GM23338 (cell line): Measurements from ENCODE around the gene DYNC2H1. TPM values are rescaled to one million over a fixed set of nuclear protein-coding genes. Genes with fewer than 3 reads are reported as not detected.
A peak's percentile ranks its signal among the peaks of the same experiment; 100 is the strongest.

Source experiments
- ATAC-seq: fragments of 200-7000 bp; cut with Tn5 transposase; 3 replicates; pipeline ENCODE4 v1.9.1; 2020
- DNase-seq: peaks from one replicate; pipeline ENCODE4 v3.0.0-alpha.2; 2015; ENCODE audit warnings: low spot score
- H2AFZ ChIP-seq: fragments of 200-600 bp; sonication (generic); 2 replicates; pipeline ENCODE4 v1.8.0; 2016; ENCODE audit warnings: antibody characterized with exemption, mild to moderate bottlenecking, moderate library complexity
- H3F3A ChIP-seq: fragments of 200-600 bp; sonication (generic); replicated peaks from 2 replicates; pipeline ENCODE4 v1.8.0; 2017; ENCODE audit warnings: antibody characterized with exemption, mixed run types, low read depth
- H3K27ac ChIP-seq: fragments of 200-600 bp; sonication (generic); 2 replicates; pipeline ENCODE4 v1.6.1; 2016; ENCODE audit warnings: low read depth
- H3K27me3 ChIP-seq: fragments of 200-600 bp; sonication (generic); 2 replicates; pipeline ENCODE4 v1.8.0; 2016; ENCODE audit warnings: mild to moderate bottlenecking, mixed run types, moderate library complexity; ENCODE audit not compliant: insufficient read depth
- H3K36me3 ChIP-seq: fragments of 200-600 bp; sonication (generic); 2 replicates; pipeline ENCODE4 v1.8.0; 2016; ENCODE audit warnings: mild to moderate bottlenecking; ENCODE audit not compliant: insufficient read depth
- H3K4me1 ChIP-seq: fragments of 200-600 bp; sonication (generic); 2 replicates; pipeline ENCODE4 v1.8.0; 2016; ENCODE audit warnings: mild to moderate bottlenecking, moderate library complexity; ENCODE audit not compliant: insufficient read depth
- H3K4me2 ChIP-seq: fragments of 200-600 bp; sonication (generic); 2 replicates; pipeline ENCODE4 v1.7.1; 2017; ENCODE audit warnings: mixed run types
- H3K4me3 ChIP-seq: fragments of 200-600 bp; sonication (generic); 2 replicates; pipeline ENCODE4 v1.6.1; 2016; ENCODE audit warnings: mixed run types
- H3K79me2 ChIP-seq: fragments of 200-600 bp; sonication (generic); replicated peaks from 2 replicates; pipeline ENCODE4 v1.8.0; 2017; ENCODE audit warnings: mild to moderate bottlenecking; ENCODE audit not compliant: insufficient read depth
- H3K9me2 ChIP-seq: fragments of 200-600 bp; sonication (generic); 2 replicates; pipeline ENCODE4 v1.8.0; 2017; ENCODE audit not compliant: insufficient read depth
- H4K20me1 ChIP-seq: fragments of 200-600 bp; sonication (generic); replicated peaks from 2 replicates; pipeline ENCODE4 v1.8.0; 2017; ENCODE audit warnings: mild to moderate bottlenecking; ENCODE audit not compliant: insufficient read depth
- H3K27ac Mint-ChIP-seq: 2 replicates; pipeline ENCODE4 v1.8.0; 2020; ENCODE audit warnings: inconsistent platforms, mild to moderate bottlenecking, moderate library complexity, mixed read lengths
- H3K27me3 Mint-ChIP-seq: 3 replicates; pipeline ENCODE4 v1.8.0; 2022; ENCODE audit warnings: low read depth, mild to moderate bottlenecking, moderate library complexity, mixed read lengths, inconsistent platforms; ENCODE audit not compliant: insufficient read depth, poor library complexity
- H3K36me3 Mint-ChIP-seq: 3 replicates; pipeline ENCODE4 v1.8.0; 2021; ENCODE audit warnings: low read depth, mild to moderate bottlenecking, inconsistent platforms, moderate library complexity, mixed read lengths
- H3K4me1 Mint-ChIP-seq: 3 replicates; pipeline ENCODE4 v1.8.0; 2020; ENCODE audit warnings: mild to moderate bottlenecking, inconsistent platforms, mixed read lengths
- H3K4me3 Mint-ChIP-seq: 3 replicates; pipeline ENCODE4 v1.8.0; 2021; ENCODE audit warnings: moderate library complexity, mild to moderate bottlenecking, inconsistent platforms, mixed read lengths
- H3K9me3 Mint-ChIP-seq: 3 replicates; pipeline ENCODE4 v1.8.0; 2020; ENCODE audit warnings: moderate library complexity, mild to moderate bottlenecking, inconsistent platforms, mixed read lengths
- CREB1 ChIP-seq: fragments of 250-450 bp; sonication (Bioruptor Pico); IDR thresholded peaks from 2 replicates; pipeline ENCODE4 v1.5.0; 2020; ENCODE audit warnings: low read depth, mild to moderate bottlenecking, moderate library complexity
- EZH2 ChIP-seq: fragments of 200-600 bp; sonication (generic); IDR thresholded peaks from one replicate; pipeline ENCODE4 v1.8.0; 2017; ENCODE audit warnings: antibody characterized with exemption, mild to moderate bottlenecking, low read depth; ENCODE audit not compliant: unreplicated experiment
- EZH2phosphoT487 ChIP-seq: fragments of 200-600 bp; sonication (generic); IDR thresholded peaks from one replicate; pipeline ENCODE4 v1.8.1; 2018; ENCODE audit warnings: antibody characterized with exemption; ENCODE audit not compliant: unreplicated experiment
- JUNB ChIP-seq: IDR thresholded peaks from one replicate; pipeline ENCODE4 v1.6.1; 2016; ENCODE audit warnings: antibody characterized with exemption; ENCODE audit not compliant: unreplicated experiment
- NANOG ChIP-seq: IDR thresholded peaks from 2 replicates; pipeline ENCODE4 v1.6.1; 2016; ENCODE audit warnings: antibody characterized with exemption, borderline replicate concordance
- POLR2AphosphoS5 ChIP-seq: IDR thresholded peaks from 2 replicates; pipeline ENCODE4 v1.6.1; 2016; ENCODE audit warnings: antibody characterized with exemption, low read depth
- STAT1 ChIP-seq: IDR thresholded peaks from one replicate; pipeline ENCODE4 v1.6.1; 2016; ENCODE audit warnings: antibody characterized with exemption; ENCODE audit not compliant: unreplicated experiment
- ZNF114 ChIP-seq: fragments of 250-450 bp; sonication (Bioruptor Pico); IDR thresholded peaks from 2 replicates; pipeline ENCODE4 v1.5.0; 2020; ENCODE audit warnings: mild to moderate bottlenecking, moderate library complexity
- ZNF331 ChIP-seq: fragments of 250-450 bp; sonication (Bioruptor Pico); IDR thresholded peaks from 2 replicates; pipeline ENCODE4 v1.5.0; 2020; ENCODE audit warnings: low read depth, mild to moderate bottlenecking, moderate library complexity
- polyA plus RNA-seq: library from polyadenylated mRNA; unstranded; fragments of >200 nt; fragmentation: Nextera tagmentation; extraction: Ambion mirVana; gene quantifications from 2 replicates; pipeline ENCODE4 v1.2.1, GENCODE V29; 2016
- total RNA-seq: library from RNA; depleted of rRNA; stranded (reverse); fragments of >200 nt; shearing (Covaris generic); gene quantifications from 2 replicates; pipeline ENCODE4 v1.2.3, GENCODE V29; 2014
- TF ChIP-seq, protein P1 (sequence below): IDR thresholded peaks from 2 replicates; pipeline ENCODE4 v1.6.1; 2016; ENCODE audit warnings: antibody characterized with exemption
- TF ChIP-seq, protein P2 (sequence below): fragments of 250-450 bp; sonication (Bioruptor Pico); IDR thresholded peaks from 2 replicates; pipeline ENCODE4 v1.5.0; 2020; ENCODE audit warnings: mild to moderate bottlenecking, moderate library complexity
- TF ChIP-seq, protein P3 (sequence below), 2 experiments: fragments of 200-600 bp in 1 of 2; sonication (generic) in 1 of 2; conservative IDR thresholded peaks; 2 replicates each; pipeline versions ENCODE4 v1.5.1 to v1.6.1; 2016 to 2017; ENCODE audit warnings: antibody characterized with exemption in 2 of 2, low read depth in 2 of 2, mild to moderate bottlenecking in 2 of 2, moderate library complexity in 1 of 2

The DYNC2H1 gene
- total and polyA plus RNA-seq, 2 experiments from 2014 or later = 19.3 to 22.5 TPM

DNA sequence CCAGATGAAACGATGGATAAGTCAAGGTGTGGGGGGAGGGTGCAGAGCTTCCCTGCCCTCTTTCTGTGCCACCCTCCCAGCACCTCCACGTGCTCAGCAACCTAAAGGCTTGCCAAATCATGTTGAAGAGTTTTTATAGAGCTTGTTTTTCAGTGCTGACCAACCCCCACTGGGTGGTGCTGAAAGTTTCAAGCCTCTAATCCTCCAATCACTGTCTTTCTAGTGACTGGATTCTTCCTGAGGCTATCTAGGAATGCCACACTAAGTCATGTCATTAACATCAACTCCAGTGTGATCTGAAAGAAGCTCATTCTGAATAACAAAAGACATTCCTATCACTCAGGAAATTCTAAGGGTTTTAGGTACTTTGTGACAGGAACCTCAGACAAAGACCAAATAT lies 382.6 kb downstream of the DYNC2H1 start:
- no peak overlapping the region for H2AFZ ChIP-seq
- H3K27ac Mint-ChIP-seq = peak overlapping the region; percentile 58; the same call in 1 of the 2 replicates
- peaks cover 9% of the 10 kb centered on the region; the same call in 1 of the 2 replicates for H3K9me2 ChIP-seq
- peaks cover 50% of the 10 kb centered on the region for H3K9me3 Mint-ChIP-seq
- DNase-seq (peak; percentile 83), ATAC-seq (peak; percentile 60)
- no peak overlapping the region for H3K4me2 ChIP-seq
- H3K27ac ChIP-seq = no peak overlapping the region
- no peaks in the 10 kb centered on the region for H3K27me3 ChIP-seq
- no peaks in the 10 kb centered on the region for H3K27me3 Mint-ChIP-seq
- H3K79me2 ChIP-seq = no peaks in the 10 kb centered on the region
- H4K20me1 ChIP-seq = no peaks in the 10 kb centered on the region
- no peaks in the 10 kb centered on the region for H3F3A ChIP-seq
- no peak overlapping the region for H3K4me3 ChIP-seq
- H3K36me3 Mint-ChIP-seq = peaks cover 43% of the 10 kb centered on the region
- no peak overlapping the region for H3K4me3 Mint-ChIP-seq
- H3K4me1 Mint-ChIP-seq = peaks cover 11% of the 10 kb centered on the region
- H3K36me3 ChIP-seq = peaks cover 5% of the 10 kb centered on the region; the same call in 1 of the 2 replicates
- no peak for TF ChIP-seq POLR2AphosphoS5
- TF ChIP-seq EZH2 = no peak
- TF ChIP-seq, protein P1, sequence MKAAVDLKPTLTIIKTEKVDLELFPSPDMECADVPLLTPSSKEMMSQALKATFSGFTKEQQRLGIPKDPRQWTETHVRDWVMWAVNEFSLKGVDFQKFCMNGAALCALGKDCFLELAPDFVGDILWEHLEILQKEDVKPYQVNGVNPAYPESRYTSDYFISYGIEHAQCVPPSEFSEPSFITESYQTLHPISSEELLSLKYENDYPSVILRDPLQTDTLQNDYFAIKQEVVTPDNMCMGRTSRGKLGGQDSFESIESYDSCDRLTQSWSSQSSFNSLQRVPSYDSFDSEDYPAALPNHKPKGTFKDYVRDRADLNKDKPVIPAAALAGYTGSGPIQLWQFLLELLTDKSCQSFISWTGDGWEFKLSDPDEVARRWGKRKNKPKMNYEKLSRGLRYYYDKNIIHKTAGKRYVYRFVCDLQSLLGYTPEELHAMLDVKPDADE = no peak
- 0 out of 2 replicates have a peak, but pooled peaks have one; percentile 9 for TF ChIP-seq CREB1 (CRISPR knock-in tag)
- no peak for TF ChIP-seq EZH2phosphoT487
- no peak for TF ChIP-seq STAT1
- TF ChIP-seq NANOG = peak; percentile 36; the same call in 1 of the 2 replicates
- TF ChIP-seq JUNB = no peak
- no peak for TF ChIP-seq ZNF331
- peaks cover 4% of the 10 kb centered on the region; the same call in 1 of the 2 replicates for H3K4me1 ChIP-seq

DNA sequence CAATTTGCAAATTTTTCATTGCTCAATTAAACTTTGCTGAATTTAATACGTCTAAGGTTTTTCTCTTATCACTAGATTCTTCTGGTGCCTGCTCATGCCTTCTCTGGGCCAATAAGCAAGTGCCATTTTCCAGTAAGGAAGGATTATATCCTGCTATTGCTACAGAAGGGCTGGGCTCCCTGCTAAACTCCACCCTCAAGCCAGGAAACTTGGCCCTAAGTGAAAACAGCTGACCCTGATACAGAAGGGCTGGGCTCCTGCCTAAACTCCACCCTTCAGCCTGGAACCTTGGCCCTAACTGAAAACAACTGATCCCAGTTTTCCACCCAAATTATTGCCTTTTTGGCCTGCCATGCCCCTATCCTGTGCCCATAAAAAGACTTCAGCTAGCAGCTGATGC lies 385.3 kb downstream of the DYNC2H1 start:
- DNase-seq = no peak
- Histone ChIP-seq H3K4me3 (no peak overlapping the region), H3K9me2 (0 out of 2 replicates have a peak, but pooled peaks cover 3% of the 10 kb centered on the region), H3K36me3 (peaks cover 2% of the 10 kb centered on the region; the same call in 1 of the 2 replicates), H4K20me1 (no peaks in the 10 kb centered on the region), H3F3A (no peaks in the 10 kb centered on the region), H3K4me1 (peaks cover 4% of the 10 kb centered on the region; the same call in 1 of the 2 replicates), H2AFZ (no peak overlapping the region; the same call in 1 of the 2 replicates), H3K4me2 (no peak overlapping the region), H3K27ac (no peak overlapping the region), H3K79me2 (no peaks in the 10 kb centered on the region), H3K27me3 (no peaks in the 10 kb centered on the region)
- Mint-ChIP-seq H3K27ac (no peak overlapping the region), H3K4me1 (peaks cover 18% of the 10 kb centered on the region), H3K9me3 (peaks cover 25% of the 10 kb centered on the region), H3K27me3 (no peaks in the 10 kb centered on the region), H3K4me3 (no peak overlapping the region), H3K36me3 (peaks cover 23% of the 10 kb centered on the region)
- ATAC-seq = no peak
- TF ChIP-seq NANOG (no peak), EZH2phosphoT487 (no peak), ZNF331 (no peak), ZNF114 (CRISPR knock-in tag) (no peak), EZH2 (no peak), CREB1 (CRISPR knock-in tag) (no peak)
- TF ChIP-seq, protein P2, sequence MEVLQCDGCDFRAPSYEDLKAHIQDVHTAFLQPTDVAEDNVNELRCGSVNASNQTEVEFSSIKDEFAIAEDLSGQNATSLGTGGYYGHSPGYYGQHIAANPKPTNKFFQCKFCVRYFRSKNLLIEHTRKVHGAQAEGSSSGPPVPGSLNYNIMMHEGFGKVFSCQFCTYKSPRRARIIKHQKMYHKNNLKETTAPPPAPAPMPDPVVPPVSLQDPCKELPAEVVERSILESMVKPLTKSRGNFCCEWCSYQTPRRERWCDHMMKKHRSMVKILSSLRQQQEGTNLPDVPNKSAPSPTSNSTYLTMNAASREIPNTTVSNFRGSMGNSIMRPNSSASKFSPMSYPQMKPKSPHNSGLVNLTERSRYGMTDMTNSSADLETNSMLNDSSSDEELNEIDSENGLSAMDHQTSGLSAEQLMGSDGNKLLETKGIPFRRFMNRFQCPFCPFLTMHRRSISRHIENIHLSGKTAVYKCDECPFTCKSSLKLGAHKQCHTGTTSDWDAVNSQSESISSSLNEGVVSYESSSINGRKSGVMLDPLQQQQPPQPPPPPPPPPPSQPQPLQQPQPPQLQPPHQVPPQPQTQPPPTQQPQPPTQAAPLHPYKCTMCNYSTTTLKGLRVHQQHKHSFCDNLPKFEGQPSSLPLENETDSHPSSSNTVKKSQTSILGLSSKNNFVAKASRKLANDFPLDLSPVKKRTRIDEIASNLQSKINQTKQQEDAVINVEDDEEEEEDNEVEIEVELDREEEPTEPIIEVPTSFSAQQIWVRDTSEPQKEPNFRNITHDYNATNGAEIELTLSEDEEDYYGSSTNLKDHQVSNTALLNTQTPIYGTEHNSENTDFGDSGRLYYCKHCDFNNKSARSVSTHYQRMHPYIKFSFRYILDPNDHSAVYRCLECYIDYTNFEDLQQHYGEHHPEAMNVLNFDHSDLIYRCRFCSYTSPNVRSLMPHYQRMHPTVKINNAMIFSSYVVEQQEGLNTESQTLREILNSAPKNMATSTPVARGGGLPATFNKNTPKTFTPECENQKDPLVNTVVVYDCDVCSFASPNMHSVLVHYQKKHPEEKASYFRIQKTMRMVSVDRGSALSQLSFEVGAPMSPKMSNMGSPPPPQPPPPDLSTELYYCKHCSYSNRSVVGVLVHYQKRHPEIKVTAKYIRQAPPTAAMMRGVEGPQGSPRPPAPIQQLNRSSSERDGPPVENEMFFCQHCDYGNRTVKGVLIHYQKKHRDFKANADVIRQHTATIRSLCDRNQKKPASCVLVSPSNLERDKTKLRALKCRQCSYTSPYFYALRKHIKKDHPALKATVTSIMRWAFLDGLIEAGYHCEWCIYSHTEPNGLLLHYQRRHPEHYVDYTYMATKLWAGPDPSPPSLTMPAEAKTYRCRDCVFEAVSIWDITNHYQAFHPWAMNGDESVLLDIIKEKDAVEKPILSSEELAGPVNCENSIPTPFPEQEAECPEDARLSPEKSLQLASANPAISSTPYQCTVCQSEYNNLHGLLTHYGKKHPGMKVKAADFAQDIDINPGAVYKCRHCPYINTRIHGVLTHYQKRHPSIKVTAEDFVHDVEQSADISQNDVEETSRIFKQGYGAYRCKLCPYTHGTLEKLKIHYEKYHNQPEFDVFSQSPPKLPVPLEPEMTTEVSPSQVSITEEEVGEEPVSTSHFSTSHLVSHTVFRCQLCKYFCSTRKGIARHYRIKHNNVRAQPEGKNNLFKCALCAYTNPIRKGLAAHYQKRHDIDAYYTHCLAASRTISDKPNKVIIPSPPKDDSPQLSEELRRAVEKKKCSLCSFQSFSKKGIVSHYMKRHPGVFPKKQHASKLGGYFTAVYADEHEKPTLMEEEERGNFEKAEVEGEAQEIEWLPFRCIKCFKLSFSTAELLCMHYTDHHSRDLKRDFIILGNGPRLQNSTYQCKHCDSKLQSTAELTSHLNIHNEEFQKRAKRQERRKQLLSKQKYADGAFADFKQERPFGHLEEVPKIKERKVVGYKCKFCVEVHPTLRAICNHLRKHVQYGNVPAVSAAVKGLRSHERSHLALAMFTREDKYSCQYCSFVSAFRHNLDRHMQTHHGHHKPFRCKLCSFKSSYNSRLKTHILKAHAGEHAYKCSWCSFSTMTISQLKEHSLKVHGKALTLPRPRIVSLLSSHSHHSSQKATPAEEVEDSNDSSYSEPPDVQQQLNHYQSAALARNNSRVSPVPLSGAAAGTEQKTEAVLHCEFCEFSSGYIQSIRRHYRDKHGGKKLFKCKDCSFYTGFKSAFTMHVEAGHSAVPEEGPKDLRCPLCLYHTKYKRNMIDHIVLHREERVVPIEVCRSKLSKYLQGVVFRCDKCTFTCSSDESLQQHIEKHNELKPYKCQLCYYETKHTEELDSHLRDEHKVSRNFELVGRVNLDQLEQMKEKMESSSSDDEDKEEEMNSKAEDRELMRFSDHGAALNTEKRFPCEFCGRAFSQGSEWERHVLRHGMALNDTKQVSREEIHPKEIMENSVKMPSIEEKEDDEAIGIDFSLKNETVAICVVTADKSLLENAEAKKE (CRISPR knock-in tag) = no peak
- TF ChIP-seq, protein P3, sequence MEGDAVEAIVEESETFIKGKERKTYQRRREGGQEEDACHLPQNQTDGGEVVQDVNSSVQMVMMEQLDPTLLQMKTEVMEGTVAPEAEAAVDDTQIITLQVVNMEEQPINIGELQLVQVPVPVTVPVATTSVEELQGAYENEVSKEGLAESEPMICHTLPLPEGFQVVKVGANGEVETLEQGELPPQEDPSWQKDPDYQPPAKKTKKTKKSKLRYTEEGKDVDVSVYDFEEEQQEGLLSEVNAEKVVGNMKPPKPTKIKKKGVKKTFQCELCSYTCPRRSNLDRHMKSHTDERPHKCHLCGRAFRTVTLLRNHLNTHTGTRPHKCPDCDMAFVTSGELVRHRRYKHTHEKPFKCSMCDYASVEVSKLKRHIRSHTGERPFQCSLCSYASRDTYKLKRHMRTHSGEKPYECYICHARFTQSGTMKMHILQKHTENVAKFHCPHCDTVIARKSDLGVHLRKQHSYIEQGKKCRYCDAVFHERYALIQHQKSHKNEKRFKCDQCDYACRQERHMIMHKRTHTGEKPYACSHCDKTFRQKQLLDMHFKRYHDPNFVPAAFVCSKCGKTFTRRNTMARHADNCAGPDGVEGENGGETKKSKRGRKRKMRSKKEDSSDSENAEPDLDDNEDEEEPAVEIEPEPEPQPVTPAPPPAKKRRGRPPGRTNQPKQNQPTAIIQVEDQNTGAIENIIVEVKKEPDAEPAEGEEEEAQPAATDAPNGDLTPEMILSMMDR (conservative IDR thresholded peaks at IDR 0.05; ENCODE audit: low read depth in 2 of 2) = no peak
